HT-29 (cell line): ENCODE data around the gene S100PBP. TPM values are rescaled to one million over a fixed set of nuclear protein-coding genes. Genes with fewer than 3 reads are reported as not detected.
"Not testable (repeated sequence)": the region's sequence is repeated elsewhere in the genome, so short reads cannot be mapped to it uniquely, and the experiment has no call there.

Experiments used
- DNase-seq: peaks from one replicate; pipeline ENCODE4 v3.0.0-alpha.2; 2015; ENCODE audit warnings: low spot score
- total RNA-seq: library from RNA; depleted of rRNA; stranded (reverse); fragments of >200 nt; shearing (Covaris generic); gene quantifications from 2 replicates; pipeline ENCODE4 v1.2.3, GENCODE V29; 2014; rRNA removed

The S100PBP gene
- total RNA-seq, 1 experiment from 2014 or later: 7.9 TPM

GRCh38 chr1:32900371-32900955, 83.0 kb downstream of the S100PBP start:
- DNase-seq: peak; percentile 64

DNA sequence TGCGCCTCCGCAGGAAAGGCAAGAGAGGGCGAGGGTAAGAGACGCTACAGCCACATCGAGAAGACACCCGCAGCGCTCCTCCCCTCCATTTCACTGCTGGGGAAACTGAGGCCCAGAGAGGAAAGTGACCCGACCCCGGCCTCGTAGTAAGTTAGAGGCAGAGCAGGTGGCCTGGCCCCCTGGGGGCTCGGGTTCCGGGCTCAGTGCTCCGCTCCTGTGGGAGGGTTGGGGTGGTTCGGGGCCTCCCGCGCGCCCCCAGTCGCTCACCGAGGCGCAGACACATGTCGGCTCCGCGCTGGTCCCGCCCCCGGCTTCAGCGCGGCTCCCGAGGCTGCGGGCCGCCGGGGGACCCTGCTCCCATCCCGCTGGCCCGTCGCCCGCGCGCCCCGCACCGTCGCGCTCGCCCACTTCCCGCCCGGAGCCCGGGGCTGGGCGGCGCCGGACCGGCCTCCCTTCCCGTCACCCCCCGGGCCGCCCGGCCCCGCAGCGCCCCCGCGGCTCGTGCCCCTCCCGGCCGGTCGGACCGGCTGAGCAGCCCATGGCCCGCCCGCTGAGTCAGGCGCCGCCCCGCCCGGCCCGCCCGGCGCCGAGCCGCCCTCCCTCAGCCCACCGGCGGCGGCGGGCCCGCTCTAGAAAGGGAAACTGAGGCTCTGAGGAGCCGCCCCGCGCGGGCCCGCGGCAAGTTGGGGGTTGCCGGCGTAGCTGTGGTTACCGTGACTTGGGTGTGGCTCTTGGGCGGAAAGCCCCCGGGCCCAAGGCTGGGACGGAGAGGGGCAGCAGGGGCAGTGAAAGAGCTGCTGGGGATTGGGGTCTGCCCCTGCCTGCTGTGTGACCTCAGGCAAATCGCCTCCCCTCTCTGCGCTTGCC, 83.7 kb downstream of the S100PBP start, which contains the start of gene TMEM54:
TMEM54 (minus strand) TSS at position 434 of the 867 bp plus-strand sequence; CDS start at position 283, 151 bp downstream.
- peak; percentile 78 for DNase-seq

DNA sequence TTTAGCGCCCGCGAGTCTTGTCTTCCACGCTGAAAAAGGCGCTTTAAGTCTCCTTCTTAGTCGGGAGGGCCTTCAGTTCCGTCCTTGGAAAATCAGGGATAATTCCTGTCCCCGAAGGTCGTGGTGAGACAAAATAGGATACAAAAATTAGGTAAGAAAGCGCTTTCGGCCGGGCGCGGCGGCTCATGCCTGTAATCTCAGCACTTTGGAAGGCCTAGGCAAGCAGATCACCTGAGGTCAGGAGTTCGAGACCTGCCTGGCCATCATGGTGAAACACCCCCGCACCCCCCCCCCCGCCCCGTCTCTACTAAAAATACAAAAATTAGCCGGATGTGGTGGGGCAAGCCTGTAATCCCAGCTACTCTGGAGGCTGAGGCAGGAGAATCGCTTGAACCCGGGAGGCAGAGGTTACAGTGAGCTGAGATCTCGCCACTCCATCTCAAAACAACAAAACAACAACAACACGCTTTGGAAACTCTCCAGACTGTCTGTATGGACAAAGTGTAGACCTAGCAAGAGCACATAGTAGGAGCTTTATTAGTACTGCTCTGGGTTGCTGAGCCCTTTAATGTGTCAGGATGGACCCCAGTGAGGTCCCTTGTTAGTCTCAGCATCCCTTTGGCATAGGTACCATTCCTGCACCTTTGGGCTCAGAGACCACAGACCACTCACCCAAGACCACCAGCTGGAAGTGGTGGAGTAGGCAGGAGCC, 84.5 kb downstream of the S100PBP start:
- no peak for DNase-seq

DNA sequence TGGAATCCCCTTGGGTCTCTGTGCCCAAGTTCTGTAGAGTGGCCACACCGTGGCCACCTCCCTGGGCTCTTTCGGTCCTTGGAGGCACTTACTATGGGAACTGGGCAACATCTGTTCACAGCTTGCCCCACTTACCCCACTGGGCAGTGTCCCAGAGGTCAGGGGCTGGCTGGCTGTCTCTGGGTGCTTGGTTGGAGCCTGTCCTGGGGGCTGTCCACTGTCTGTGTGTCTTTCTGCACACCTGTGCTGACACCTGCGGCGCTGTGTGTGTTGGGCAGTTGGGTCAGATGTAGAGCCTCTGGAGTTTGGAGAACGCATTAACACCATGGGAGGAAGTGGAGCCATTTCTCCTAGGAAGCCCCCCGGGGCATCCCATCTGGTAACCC, 85.1 kb downstream of the S100PBP start:
- DNase-seq: no peak

- peak; percentile 92 for DNase-seq
These were observed 86.7 kb downstream of the S100PBP start for GRCh38 chr1:32903991-32904785.

GRCh38 chr1:32904797-32905196, 87.3 kb downstream of the S100PBP start:
- DNase-seq: no peak

- DNase-seq: not testable (repeated sequence)
These were observed 88.1 kb downstream of the S100PBP start for GRCh38 chr1:32905588-32905987.

DNA sequence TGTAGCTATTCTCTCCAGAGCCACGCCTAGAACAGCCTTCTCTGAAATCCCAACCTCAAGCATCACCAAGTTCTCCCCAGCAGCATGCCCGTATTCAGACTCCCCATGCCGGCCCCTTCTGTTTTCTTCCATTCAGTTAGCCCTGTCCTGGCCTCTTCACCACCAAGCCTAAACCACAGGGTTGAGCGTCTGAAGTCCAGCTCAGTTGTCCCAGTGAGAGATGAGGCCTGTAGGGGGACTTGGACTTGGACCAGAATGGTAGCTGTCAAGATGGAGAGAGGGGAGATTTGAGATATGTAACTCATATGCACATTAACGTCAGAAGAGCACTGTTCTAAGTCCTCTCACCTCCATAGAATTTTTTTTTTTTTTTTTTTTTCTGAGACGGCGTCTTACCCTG, 89.2 kb downstream of the S100PBP start:
- no peak for DNase-seq

DNA sequence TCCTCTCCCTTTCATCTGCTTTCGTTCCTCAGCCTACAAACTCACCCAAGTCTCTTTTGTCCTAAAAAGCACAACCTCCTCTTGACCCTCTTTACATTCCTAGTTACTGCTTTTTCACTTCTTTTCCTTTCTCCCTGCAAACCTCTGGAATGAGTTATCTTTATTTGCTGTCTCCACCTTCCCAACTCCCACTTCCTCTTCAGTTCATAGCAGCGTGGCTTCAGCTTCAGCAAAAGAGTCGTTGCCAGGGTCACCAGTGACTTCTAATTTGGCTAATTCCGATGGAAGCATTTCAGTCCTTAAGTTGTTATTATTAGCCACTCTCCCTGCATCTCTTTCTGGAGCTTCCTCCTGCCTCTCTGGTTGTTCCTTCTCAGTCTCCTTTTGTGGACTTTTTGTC, 90.0 kb downstream of the S100PBP start:
- DNase-seq: peak; percentile 77

Other genes with a start within 250 kb of the S100PBP start
- gene ZBTB8OS, start 167.1 kb upstream of the S100PBP start, total RNA-seq: 37.4 and 43.5 TPM in 2 replicates
- gene RBBP4, start 166.4 kb upstream of the S100PBP start, total RNA-seq: 109 and 126 TPM in 2 replicates
- gene SYNC, start 114.9 kb upstream of the S100PBP start, total RNA-seq: 0.65 and 0.76 TPM in 2 replicates
- gene YARS1, start 295 bp upstream of the S100PBP start, total RNA-seq: 148 and 154 TPM in 2 replicates
- not detected in 2 replicates for gene FNDC5, start 53.3 kb downstream of the S100PBP start, total RNA-seq
- 0.79 and 2.4 TPM in 2 replicates for gene HPCA, start 68.8 kb downstream of the S100PBP start, total RNA-seq
- 789 and 818 TPM in 2 replicates for gene TMEM54, start 83.7 kb downstream of the S100PBP start, total RNA-seq
- 15.8 and 19.2 TPM in 2 replicates for gene RNF19B, start 147.2 kb downstream of the S100PBP start, total RNA-seq
- gene AK2, start 219.2 kb downstream of the S100PBP start, total RNA-seq: 204 and 223 TPM in 2 replicates